Peyer's patch (tissue), 4 donors: Measurements from ENCODE around the gene PLCE1.

Experiments used
- CTCF ChIP-seq, 6 experiments: fragments of 450-650 bp in 4 of 6; fragments of 200-600 bp in 2 of 6; sonication (generic) in 1 of 6; IDR thresholded peaks; one replicate each; pipeline ENCODE4 v1.5.1; 2017 to 2019; ENCODE audit warnings: antibody characterized with exemption in 6 of 6, mild to moderate bottlenecking in 3 of 6, moderate library complexity in 1 of 6
- POLR2A ChIP-seq, 2 donors: fragments of 450-650 bp; IDR thresholded peaks; one replicate each; pipeline ENCODE4 v1.5.1; 2017; ENCODE audit warnings: antibody characterized with exemption in 2 of 2, mild to moderate bottlenecking in 2 of 2, moderate library complexity in 2 of 2

GRCh38 chr10:94010116-94010515 is 16.4 kb downstream of the PLCE1 start:
- TF ChIP-seq CTCF (IDR thresholded peaks at IDR 0.05) (no peak), POLR2A (IDR thresholded peaks at IDR 0.05) (no peak)
